GM21423 (cell line): ENCODE data around the gene APCDD1.
"Not testable (repeated sequence)": the region's sequence is repeated elsewhere in the genome, so short reads cannot be mapped to it uniquely, and the experiment has no call there.

ENCODE experiments used
- ATAC-seq: cut with Tn5 transposase; IDR thresholded peaks from one replicate; pipeline ENCODE4 v1.9.1; 2021; ENCODE audit warnings: mild to moderate bottlenecking, moderate library complexity; ENCODE audit not compliant: unreplicated experiment

APCDD1 gene

DNA sequence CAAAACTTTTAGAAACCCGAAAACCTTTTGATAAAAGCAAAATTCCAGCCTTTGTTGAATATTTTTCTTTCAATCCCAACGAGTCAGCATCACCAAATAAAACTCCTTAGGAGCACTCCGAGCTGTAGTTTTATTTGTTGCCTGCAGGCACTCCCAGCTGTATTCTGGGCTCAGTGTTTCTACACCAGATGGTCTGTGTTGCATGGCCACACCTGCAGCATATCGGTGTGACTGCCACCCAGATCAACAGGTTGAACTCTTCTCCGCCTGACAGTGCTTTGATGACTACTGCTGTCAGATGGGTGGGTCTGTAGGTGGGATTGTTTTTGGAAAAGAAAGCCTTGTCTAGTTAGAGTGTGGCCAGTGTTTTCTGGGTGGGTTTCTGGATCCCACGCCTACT lies 32.7 kb downstream of the APCDD1 start:
- ATAC-seq: no peak

DNA sequence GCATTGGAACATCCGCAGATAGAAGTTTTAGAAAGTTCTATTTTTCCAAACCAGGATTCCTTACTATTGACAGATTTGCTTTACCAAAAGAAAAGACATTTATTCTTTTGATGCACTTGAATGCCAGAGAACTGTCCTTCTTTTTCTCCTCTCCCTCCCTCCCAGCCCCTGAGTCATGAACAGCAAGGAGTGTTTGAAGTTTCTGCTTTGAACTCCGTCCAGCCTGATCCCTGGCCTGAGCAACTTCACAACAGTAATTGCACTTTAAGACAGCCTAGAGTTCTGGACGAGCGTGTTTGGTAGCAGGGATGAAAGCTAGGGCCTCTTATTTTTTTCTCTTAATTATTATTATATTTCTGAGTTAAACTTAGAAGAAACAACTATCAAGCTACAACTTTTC lies 33.6 kb downstream of the APCDD1 start:
- no peak for ATAC-seq

DNA sequence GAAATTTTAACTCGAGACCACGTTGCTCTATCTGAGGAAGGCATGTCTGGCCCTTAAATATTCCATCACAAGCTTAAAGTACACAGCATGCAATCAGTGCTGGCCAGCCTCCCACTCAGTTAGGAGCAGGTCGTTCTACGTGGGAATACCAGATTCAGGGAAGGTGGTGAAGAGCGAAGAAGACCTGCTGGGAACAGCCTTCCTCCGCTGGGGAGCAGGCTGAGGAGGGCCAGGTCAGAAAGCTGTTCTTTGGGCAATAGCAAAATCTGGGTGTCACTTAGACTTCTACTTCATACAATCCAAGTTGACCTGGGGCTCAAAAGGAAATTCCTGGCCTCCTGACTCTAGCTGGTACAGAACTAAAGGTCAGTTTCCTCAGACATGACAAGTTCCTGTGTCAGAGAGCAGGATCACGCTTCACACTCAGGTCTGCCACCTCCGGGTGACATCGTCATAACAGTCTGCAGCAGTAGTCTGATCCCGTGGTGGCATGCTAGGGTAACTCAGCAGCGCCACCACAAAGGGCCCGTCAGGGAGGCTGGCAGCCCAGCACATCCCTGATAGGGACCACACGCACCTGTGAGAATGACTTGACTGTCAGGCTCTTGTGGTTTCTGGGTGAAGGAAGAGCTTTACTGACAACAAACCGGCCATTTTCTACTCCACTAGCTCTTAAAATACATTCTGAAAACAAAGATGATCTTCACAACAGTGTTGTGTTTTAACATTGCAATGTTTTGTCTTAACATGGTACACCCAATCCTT lies 36.1 kb downstream of the APCDD1 start:
- ATAC-seq: peak; percentile 89

GRCh38 chr18:10495936-10496335 lies 41.5 kb downstream of the APCDD1 start:
- no peak for ATAC-seq

DNA sequence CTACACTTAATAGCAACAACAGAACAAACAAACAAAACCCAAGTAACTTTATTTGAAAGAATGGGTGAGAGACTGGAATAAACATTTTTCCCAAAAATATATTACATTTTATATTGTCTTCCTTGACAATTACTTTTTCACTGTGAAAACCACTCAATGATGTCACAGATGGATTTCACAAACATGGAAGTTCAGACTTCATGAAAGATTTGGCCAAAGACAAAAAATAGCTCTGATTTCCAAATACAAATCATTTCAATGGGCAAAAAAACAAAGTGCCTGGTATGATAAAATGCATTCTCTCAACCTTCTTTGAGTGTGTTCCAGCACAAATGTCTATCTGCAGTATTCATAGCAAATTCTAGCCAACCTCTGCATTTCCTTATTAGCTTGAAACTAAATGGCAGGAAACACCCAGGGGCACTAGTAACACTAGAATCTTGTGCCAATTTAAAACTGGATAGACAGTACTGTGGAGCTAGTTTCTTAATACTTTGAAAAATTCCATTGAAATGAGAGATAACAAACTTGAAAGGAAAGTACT lies 42.8 kb downstream of the APCDD1 start:
- no peak for ATAC-seq

DNA sequence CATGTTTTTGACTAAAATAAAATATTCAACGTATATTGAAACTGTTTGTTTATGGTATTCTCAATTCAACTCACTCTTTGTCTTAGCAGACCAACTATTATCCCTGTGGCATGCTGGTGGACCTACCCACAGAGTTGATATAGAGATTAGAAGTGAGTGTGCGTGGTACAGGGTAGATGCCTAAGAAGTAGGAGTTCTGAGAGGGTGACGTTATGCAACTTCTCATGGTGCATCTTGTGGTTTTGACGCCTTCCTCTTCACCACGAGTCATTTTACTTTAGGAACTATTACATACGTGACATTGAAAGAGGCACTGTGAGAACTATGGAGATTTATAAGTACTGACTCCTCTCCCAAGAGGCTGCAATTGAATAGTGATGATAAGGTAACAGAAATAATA lies 44.8 kb downstream of the APCDD1 start:
- ATAC-seq: no peak

DNA sequence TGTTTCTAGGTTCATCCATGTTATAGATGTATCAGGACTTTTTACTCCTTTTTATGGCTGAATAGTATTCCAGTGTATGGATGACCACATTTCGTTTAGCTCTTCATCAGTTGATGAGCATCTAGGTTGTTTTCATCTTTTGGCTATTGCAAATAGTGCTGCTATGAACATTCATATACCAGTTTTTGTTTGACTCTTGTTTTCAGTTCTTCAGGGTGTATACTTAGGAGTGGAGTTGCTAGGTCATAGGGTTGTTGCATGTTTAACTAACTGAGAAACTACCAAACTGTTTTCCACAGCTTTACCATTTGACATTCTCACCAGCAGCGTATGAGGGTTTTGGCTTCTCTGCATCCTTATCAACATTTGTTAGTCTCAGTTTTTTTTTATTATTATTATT lies 45.6 kb downstream of the APCDD1 start:
- no peak for ATAC-seq

DNA sequence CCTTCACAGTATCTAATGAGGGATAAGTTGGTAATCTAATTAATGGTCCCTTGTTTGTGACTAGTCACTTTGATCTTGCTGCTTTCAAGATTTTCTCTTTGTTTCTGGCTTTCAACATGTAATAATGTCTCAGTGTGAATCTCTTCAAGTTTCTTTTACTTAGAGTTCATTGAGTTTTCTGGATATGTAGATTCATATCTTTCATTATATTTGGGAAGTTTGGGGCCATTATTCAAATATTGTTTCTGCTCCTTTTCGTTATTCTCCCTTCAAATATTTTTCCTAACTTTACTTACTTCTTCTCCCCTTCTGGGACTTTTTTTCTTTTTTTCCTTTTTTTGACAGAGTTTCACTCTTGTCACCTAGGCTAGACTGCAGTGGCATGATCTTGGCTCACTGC lies 50.3 kb downstream of the APCDD1 start:
- ATAC-seq: no peak

DNA sequence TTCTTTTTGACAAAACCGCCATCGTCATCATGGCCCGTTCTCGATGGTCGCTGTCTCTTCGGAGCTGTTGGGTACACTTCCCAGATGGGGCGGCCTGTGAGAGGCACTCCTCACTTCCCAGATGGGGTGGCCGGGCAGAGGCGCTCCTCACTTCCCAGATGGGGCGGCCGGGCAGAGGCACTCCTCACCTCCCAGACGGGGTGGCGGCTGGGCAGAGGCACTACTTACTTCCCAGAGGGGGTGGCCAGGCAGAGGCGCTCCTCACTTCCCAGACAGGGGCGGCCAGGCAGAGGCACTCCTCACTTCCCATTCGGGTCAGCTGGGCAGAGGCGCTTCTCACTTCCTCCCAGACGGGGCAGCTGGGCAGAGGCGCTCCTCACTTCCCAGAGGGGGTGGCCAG lies 51.5 kb downstream of the APCDD1 start:
- ATAC-seq: not testable (repeated sequence)

- ATAC-seq: no peak
Observed at GRCh38 chr18:10508591-10508990, 54.2 kb downstream of the APCDD1 start.

- ATAC-seq: no peak
Observed at GRCh38 chr18:10511236-10511635, 56.8 kb downstream of the APCDD1 start.

DNA sequence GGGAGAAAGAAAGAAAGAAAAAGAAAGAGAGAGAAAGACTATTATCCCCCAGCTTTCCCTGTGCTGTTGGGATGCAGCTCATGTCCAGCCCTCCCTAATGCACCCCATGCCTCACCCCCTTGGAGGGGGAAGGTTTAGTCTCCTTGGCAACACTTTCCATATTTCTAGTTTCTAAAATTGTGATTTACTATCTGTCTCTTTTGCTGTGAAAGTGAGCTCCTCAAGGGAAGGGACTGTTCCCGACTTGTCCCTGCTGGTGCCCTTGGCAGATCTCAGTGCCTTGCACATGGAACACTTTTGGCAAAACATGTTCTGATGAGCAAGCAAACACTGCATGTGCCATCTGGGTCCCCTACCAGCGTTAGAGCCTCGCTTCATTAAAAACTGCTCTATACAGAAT lies 59.6 kb downstream of the APCDD1 start:
- ATAC-seq: no peak

GRCh38 chr18:10514601-10515000 lies 60.2 kb downstream of the APCDD1 start:
- no peak for ATAC-seq

DNA sequence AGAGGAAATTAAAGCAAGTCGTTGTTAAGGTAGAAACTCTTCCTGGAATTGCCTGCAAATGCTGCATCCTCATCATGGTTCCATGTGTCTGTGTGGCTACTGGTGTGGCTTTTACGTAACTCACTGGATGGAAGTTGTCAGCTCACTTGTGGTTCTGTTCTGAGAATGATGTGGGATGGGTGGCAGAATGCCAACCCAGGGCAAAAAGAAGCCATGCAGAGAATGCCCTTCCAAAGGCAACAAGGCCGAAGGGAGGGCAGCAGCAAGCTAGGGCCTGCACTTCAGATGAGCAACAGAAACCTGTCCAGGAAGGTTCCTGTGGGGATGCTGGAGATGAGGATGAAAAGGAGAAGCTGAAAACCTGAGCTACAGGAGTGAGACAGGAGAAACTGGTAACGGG lies 61.0 kb downstream of the APCDD1 start:
- no peak for ATAC-seq

GRCh38 chr18:10516078-10516477 lies 61.6 kb downstream of the APCDD1 start:
- no peak for ATAC-seq

GRCh38 chr18:10518595-10519255 lies 64.3 kb downstream of the APCDD1 start:
- ATAC-seq: no peak

DNA sequence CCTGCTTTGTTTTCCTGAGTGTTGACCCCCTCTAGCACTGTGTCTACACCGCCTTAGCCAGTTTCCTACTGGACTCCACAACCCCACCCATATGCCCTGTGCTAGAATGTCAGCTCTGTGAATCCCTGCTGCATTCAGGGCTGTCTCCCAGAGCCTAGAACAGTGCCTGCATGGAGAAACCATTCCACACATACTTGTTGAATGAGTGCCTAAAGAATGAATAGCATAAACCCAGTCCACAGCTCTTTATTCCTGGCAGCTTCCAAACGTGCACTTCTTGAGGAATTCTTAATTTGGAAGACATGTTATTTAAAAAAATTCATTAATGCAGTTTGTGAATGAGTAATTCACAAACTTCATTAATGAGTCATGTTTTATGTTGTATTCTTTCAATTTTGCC lies 64.9 kb downstream of the APCDD1 start:
- ATAC-seq: no peak

GRCh38 chr18:10519999-10520935 lies 65.8 kb downstream of the APCDD1 start:
- ATAC-seq: peak; percentile 64

GRCh38 chr18:10521566-10521965 lies 67.1 kb downstream of the APCDD1 start:
- ATAC-seq: no peak

DNA sequence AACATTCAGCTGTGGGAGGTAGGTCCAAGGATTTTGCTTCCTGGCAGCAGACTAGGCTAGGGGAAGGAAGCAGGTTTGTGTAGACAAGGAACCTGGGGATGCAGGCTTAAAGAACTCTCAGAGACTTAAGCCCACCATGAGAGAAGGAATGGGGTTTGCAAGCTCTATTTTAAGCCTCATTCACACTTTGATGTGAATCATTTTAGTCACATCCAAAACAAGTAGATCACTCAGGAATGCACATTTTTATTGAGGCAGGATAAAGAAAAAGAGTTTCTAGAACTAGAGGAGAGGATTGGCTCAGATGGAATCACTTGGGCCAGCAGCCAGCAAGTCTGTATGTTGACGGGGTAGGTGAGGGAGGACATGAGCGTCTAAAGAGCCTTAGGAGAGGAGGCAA lies 68.1 kb downstream of the APCDD1 start:
- no peak for ATAC-seq

DNA sequence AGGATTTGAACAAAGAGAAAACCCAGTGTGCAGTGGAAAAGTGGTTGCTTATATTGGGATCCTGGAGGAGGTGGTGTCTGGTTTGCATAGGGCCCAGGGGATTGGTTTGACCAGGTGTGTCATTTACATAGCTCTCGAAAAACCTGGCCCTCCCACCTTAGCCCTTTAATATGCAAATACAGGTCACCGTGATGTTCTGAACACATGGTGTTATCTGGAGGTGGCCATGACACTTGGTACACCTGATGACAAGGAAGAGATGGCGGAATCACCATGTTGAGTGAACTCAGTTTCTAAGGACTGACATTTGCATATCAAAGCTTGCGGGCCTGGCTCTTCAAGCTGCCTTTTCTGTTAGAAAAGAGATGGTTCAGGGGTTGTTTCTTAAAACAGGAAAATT lies 69.1 kb downstream of the APCDD1 start:
- no peak for ATAC-seq
